ENCODE data around the gene FAM118A. TPM values are rescaled to one million over a fixed set of nuclear protein-coding genes. Genes with fewer than 3 reads are reported as not detected.

FAM118A gene
- total RNA-seq, 1 experiment from 2014 or later = 21.3 TPM

DNA sequence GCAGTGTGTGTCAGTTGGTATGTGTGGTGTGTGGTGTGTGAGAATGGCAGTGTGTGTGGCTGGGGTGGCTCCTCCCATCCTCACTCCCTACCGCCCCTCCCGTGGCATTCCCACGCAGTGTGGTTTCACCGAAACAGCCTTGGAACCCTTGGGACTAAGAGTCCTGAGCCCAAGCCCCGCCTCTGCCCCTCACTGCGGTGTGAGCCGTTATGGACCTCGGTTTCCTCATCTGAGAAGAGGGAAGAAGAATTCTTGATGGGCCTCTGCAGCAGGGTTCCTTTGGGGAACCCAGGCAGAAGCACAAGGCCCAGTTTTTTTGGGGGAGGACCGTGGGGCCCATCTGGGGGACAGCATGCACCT, 17.8 kb upstream of the FAM118A start:
- Mint-ChIP-seq H3K36me3 (no peaks in the 10 kb centered on the region), H3K27me3 (ENCODE audit: low read depth) (peaks cover 2% of the 10 kb centered on the region; the same call in 1 of the 2 replicates), H3K4me3 (no peak overlapping the region), H3K9me3 (no peaks in the 10 kb centered on the region), H3K4me1 (no peaks in the 10 kb centered on the region), H3K27ac (no peak overlapping the region)
- TF ChIP-seq ATF1 (CRISPR knock-in tag; IDR thresholded peaks at IDR 0.05) (no peak), TEAD1 (CRISPR knock-in tag; IDR thresholded peaks at IDR 0.05) (no peak), HMGXB4 (CRISPR knock-in tag; IDR thresholded peaks at IDR 0.05) (no peak), ZNF317 (CRISPR knock-in tag; IDR thresholded peaks at IDR 0.05; ENCODE audit: borderline replicate concordance, low read depth) (no peak), HMGA2 (CRISPR knock-in tag; IDR thresholded peaks at IDR 0.05) (no peak), USF1 (CRISPR knock-in tag; IDR thresholded peaks at IDR 0.05) (no peak), ZMAT4 (CRISPR knock-in tag; IDR thresholded peaks at IDR 0.05) (no peak), ATF3 (CRISPR knock-in tag; conservative IDR thresholded peaks at IDR 0.05) (no peak), SOX15 (CRISPR knock-in tag; IDR thresholded peaks at IDR 0.05) (no peak), GABPB1 (CRISPR knock-in tag; IDR thresholded peaks at IDR 0.05) (no peak), E2F5 (CRISPR knock-in tag; IDR thresholded peaks at IDR 0.05) (no peak), ZNF396 (CRISPR knock-in tag; IDR thresholded peaks at IDR 0.05; ENCODE audit: borderline replicate concordance) (no peak), FOXP4 (CRISPR knock-in tag; IDR thresholded peaks at IDR 0.05) (no peak)
- TF ChIP-seq, protein P1, sequence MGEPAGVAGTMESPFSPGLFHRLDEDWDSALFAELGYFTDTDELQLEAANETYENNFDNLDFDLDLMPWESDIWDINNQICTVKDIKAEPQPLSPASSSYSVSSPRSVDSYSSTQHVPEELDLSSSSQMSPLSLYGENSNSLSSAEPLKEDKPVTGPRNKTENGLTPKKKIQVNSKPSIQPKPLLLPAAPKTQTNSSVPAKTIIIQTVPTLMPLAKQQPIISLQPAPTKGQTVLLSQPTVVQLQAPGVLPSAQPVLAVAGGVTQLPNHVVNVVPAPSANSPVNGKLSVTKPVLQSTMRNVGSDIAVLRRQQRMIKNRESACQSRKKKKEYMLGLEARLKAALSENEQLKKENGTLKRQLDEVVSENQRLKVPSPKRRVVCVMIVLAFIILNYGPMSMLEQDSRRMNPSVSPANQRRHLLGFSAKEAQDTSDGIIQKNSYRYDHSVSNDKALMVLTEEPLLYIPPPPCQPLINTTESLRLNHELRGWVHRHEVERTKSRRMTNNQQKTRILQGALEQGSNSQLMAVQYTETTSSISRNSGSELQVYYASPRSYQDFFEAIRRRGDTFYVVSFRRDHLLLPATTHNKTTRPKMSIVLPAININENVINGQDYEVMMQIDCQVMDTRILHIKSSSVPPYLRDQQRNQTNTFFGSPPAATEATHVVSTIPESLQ (CRISPR knock-in tag; IDR thresholded peaks at IDR 0.05) = no peak
- TF ChIP-seq, protein P2, sequence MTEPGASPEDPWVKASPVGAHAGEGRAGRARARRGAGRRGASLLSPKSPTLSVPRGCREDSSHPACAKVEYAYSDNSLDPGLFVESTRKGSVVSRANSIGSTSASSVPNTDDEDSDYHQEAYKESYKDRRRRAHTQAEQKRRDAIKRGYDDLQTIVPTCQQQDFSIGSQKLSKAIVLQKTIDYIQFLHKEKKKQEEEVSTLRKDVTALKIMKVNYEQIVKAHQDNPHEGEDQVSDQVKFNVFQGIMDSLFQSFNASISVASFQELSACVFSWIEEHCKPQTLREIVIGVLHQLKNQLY (CRISPR knock-in tag; IDR thresholded peaks at IDR 0.05) = no peak
- TF ChIP-seq, protein P3, sequence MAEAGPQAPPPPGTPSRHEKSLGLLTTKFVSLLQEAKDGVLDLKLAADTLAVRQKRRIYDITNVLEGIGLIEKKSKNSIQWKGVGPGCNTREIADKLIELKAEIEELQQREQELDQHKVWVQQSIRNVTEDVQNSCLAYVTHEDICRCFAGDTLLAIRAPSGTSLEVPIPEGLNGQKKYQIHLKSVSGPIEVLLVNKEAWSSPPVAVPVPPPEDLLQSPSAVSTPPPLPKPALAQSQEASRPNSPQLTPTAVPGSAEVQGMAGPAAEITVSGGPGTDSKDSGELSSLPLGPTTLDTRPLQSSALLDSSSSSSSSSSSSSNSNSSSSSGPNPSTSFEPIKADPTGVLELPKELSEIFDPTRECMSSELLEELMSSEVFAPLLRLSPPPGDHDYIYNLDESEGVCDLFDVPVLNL (CRISPR knock-in tag; IDR thresholded peaks at IDR 0.05; ENCODE audit: borderline replicate concordance, low read depth) = no peak
- TF ChIP-seq, protein P4, sequence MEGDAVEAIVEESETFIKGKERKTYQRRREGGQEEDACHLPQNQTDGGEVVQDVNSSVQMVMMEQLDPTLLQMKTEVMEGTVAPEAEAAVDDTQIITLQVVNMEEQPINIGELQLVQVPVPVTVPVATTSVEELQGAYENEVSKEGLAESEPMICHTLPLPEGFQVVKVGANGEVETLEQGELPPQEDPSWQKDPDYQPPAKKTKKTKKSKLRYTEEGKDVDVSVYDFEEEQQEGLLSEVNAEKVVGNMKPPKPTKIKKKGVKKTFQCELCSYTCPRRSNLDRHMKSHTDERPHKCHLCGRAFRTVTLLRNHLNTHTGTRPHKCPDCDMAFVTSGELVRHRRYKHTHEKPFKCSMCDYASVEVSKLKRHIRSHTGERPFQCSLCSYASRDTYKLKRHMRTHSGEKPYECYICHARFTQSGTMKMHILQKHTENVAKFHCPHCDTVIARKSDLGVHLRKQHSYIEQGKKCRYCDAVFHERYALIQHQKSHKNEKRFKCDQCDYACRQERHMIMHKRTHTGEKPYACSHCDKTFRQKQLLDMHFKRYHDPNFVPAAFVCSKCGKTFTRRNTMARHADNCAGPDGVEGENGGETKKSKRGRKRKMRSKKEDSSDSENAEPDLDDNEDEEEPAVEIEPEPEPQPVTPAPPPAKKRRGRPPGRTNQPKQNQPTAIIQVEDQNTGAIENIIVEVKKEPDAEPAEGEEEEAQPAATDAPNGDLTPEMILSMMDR (IDR thresholded peaks at IDR 0.05) = no peak
- ChIA-PET POLR2A (no interaction called here), CTCF (no interaction called here)
- DNase-seq (ENCODE audit: low spot score) (no peak), ATAC-seq (no peak)

Measured in WTC11 (cell line).